ENCODE results near the gene MAP9.

MAP9 gene

GRCh38 chr4:155342142-155342541 is 34.6 kb downstream of the MAP9 start:
- Histone ChIP-seq H3K79me2 (ENCODE audit: insufficient read depth, low read length) (no peaks in the 10 kb centered on the region), H4K20me1 (ENCODE audit: low read depth, low read length) (no peaks in the 10 kb centered on the region), H3K27ac (ENCODE audit: low read depth, low read length) (no peak overlapping the region), H3K9me2 (replicated peaks; ENCODE audit: insufficient read depth, low read length) (no peaks in the 10 kb centered on the region), H3F3A (ENCODE audit: insufficient read depth) (no peaks in the 10 kb centered on the region), H3K27me3 (ENCODE audit: low read length) (no peaks in the 10 kb centered on the region), H3K9ac (ENCODE audit: low read length) (no peak overlapping the region), H3K36me3 (ENCODE audit: low read length) (no peaks in the 10 kb centered on the region), H2AFZ (ENCODE audit: low read depth, low read length, severe bottlenecking) (no peak overlapping the region), H3K4me3 (ENCODE audit: insufficient read depth, low read length, poor library complexity, severe bottlenecking) (no peak overlapping the region), H3K9me3 (ENCODE audit: insufficient read depth, low read length) (no peaks in the 10 kb centered on the region), H3K4me2 (ENCODE audit: low read depth, low read length, poor library complexity, severe bottlenecking) (no peak overlapping the region)
- no peak for TF ChIP-seq CTCF (IDR thresholded peaks at IDR 0.05; ENCODE audit: insufficient read depth, low read length, poor library complexity, severe bottlenecking)
- TF ChIP-seq EZH2phosphoT487 (conservative IDR thresholded peaks at IDR 0.05; ENCODE audit: low read length), result no peak

- no peaks in the 10 kb centered on the region for H3K36me3 ChIP-seq (ENCODE audit: low read length)
- TF ChIP-seq CTCF (IDR thresholded peaks at IDR 0.05; ENCODE audit: insufficient read depth, low read length, poor library complexity, severe bottlenecking), result no peak
- no peak for TF ChIP-seq EZH2phosphoT487 (conservative IDR thresholded peaks at IDR 0.05; ENCODE audit: low read length)
- no peak overlapping the region for H3K4me3 ChIP-seq (ENCODE audit: insufficient read depth, low read length, poor library complexity, severe bottlenecking)
- H3F3A ChIP-seq (ENCODE audit: insufficient read depth), result no peaks in the 10 kb centered on the region
- no peak overlapping the region for H3K9ac ChIP-seq (ENCODE audit: low read length)
- H4K20me1 ChIP-seq (ENCODE audit: low read depth, low read length), result no peaks in the 10 kb centered on the region
- no peak overlapping the region for H3K27ac ChIP-seq (ENCODE audit: low read depth, low read length)
- no peaks in the 10 kb centered on the region for H3K9me3 ChIP-seq (ENCODE audit: insufficient read depth, low read length)
- no peak overlapping the region for H3K4me2 ChIP-seq (ENCODE audit: low read depth, low read length, poor library complexity, severe bottlenecking)
- no peaks in the 10 kb centered on the region for H3K79me2 ChIP-seq (ENCODE audit: insufficient read depth, low read length)
- H3K9me2 ChIP-seq (replicated peaks; ENCODE audit: insufficient read depth, low read length), result no peaks in the 10 kb centered on the region
- no peaks in the 10 kb centered on the region for H3K27me3 ChIP-seq (ENCODE audit: low read length)
- H2AFZ ChIP-seq (ENCODE audit: low read depth, low read length, severe bottlenecking), result no peak overlapping the region
These were observed 36.8 kb downstream of the MAP9 start for GRCh38 chr4:155339999-155340398.

- Histone ChIP-seq H3K4me2 (ENCODE audit: low read depth, low read length, poor library complexity, severe bottlenecking) (no peak overlapping the region), H3K9me2 (replicated peaks; ENCODE audit: insufficient read depth, low read length) (no peaks in the 10 kb centered on the region), H3K9me3 (ENCODE audit: insufficient read depth, low read length) (no peaks in the 10 kb centered on the region), H2AFZ (ENCODE audit: low read depth, low read length, severe bottlenecking) (no peak overlapping the region), H3K79me2 (ENCODE audit: insufficient read depth, low read length) (no peaks in the 10 kb centered on the region), H3K27ac (ENCODE audit: low read depth, low read length) (no peak overlapping the region), H3K27me3 (ENCODE audit: low read length) (no peaks in the 10 kb centered on the region), H3K4me3 (ENCODE audit: insufficient read depth, low read length, poor library complexity, severe bottlenecking) (no peak overlapping the region), H3F3A (ENCODE audit: insufficient read depth) (no peaks in the 10 kb centered on the region), H3K9ac (ENCODE audit: low read length) (no peak overlapping the region), H4K20me1 (ENCODE audit: low read depth, low read length) (no peaks in the 10 kb centered on the region), H3K36me3 (ENCODE audit: low read length) (no peaks in the 10 kb centered on the region)
- TF ChIP-seq CTCF (IDR thresholded peaks at IDR 0.05; ENCODE audit: insufficient read depth, low read length, poor library complexity, severe bottlenecking) (no peak), EZH2phosphoT487 (conservative IDR thresholded peaks at IDR 0.05; ENCODE audit: low read length) (no peak)
These were observed 37.2 kb downstream of the MAP9 start for GRCh38 chr4:155339588-155339987.
